ENCODE measurements around the gene HOOK2. TPM values are rescaled to one million over a fixed set of nuclear protein-coding genes. Genes with fewer than 3 reads are reported as not detected.
A peak's percentile ranks its signal among the peaks of the same experiment; 100 is the strongest.

Gene HOOK2
- total and polyA plus RNA-seq, 2 of the 13 experiments (the other 11 are each of a cell fraction or from before 2014, with no cell fraction given) = 9.2 to 12.9 TPM

DNA sequence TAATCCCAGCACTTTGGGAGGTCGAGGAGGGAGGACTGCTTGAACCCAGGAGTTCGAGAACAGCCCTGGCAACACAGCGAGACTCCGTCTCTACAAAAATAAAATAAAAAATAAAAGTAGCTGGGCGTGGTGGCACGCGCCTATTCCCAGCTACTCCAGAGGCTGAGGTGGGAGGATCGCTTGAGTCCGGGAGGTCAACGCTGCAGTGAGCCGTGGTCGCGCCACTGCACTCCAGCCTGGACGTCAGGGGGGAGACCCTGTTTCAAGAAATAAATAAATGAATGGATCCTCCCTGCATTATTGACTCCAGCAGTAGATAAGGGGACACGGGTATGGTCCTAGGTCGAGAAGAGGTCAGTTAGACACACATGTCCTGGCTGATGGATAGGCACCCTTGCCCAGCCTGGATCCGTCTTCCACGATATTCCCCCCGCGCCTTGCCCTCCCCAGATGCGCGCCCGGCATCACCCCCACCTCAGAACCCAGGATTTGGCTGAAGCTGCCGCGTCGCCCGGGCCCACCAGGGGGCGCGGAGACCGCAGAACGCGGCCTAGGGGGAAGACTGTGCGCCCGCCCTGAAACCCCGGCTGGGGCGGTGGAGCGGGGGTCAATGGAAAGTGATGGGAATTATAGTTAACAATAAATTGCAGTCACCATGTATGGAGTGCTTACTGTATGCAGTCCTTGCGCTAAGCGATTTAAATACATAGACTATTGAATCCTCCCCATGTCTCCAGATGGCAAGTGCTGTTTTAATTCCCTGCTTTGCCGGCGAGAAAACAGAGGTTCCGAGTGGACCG is 2.1 kb upstream of the HOOK2 start (continued):
- peak; percentile 91 for TF ChIP-seq PATZ1 (CRISPR knock-in tag; IDR thresholded peaks at IDR 0.05)
- TF ChIP-seq, protein P1, sequence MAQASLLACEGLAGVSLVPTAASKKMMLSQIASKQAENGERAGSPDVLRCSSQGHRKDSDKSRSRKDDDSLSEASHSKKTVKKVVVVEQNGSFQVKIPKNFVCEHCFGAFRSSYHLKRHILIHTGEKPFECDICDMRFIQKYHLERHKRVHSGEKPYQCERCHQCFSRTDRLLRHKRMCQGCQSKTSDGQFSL (CRISPR knock-in tag; IDR thresholded peaks at IDR 0.05) = 0 out of 2 replicates have a peak, but pooled peaks have one; percentile 31
- TF ChIP-seq ZNF839 (CRISPR knock-in tag; IDR thresholded peaks at IDR 0.05; ENCODE audit: borderline replicate concordance) = no peak
- TF ChIP-seq ARID2 (CRISPR knock-in tag; IDR thresholded peaks at IDR 0.05; ENCODE audit: borderline replicate concordance) = peak; percentile 48; the same call in 1 of the 2 replicates
- TF ChIP-seq HNF1B (CRISPR knock-in tag; IDR thresholded peaks at IDR 0.05) = peak; percentile 76
- TF ChIP-seq RXRB (CRISPR knock-in tag; IDR thresholded peaks at IDR 0.05; ENCODE audit: borderline replicate concordance) = 0 out of 2 replicates have a peak, but pooled peaks have one; percentile 15
- no peak for TF ChIP-seq MAF1 (CRISPR knock-in tag; IDR thresholded peaks at IDR 0.05; ENCODE audit: borderline replicate concordance)
- peak; percentile 37; the same call in 1 of the 2 replicates for TF ChIP-seq ZNF232 (CRISPR knock-in tag; IDR thresholded peaks at IDR 0.05; ENCODE audit: borderline replicate concordance)
- TF ChIP-seq ZNF317 (CRISPR knock-in tag; IDR thresholded peaks at IDR 0.05) = no peak
- TF ChIP-seq, protein P2, sequence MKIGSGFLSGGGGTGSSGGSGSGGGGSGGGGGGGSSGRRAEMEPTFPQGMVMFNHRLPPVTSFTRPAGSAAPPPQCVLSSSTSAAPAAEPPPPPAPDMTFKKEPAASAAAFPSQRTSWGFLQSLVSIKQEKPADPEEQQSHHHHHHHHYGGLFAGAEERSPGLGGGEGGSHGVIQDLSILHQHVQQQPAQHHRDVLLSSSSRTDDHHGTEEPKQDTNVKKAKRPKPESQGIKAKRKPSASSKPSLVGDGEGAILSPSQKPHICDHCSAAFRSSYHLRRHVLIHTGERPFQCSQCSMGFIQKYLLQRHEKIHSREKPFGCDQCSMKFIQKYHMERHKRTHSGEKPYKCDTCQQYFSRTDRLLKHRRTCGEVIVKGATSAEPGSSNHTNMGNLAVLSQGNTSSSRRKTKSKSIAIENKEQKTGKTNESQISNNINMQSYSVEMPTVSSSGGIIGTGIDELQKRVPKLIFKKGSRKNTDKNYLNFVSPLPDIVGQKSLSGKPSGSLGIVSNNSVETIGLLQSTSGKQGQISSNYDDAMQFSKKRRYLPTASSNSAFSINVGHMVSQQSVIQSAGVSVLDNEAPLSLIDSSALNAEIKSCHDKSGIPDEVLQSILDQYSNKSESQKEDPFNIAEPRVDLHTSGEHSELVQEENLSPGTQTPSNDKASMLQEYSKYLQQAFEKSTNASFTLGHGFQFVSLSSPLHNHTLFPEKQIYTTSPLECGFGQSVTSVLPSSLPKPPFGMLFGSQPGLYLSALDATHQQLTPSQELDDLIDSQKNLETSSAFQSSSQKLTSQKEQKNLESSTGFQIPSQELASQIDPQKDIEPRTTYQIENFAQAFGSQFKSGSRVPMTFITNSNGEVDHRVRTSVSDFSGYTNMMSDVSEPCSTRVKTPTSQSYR (CRISPR knock-in tag; IDR thresholded peaks at IDR 0.05; ENCODE audit: borderline replicate concordance) = peak; percentile 46; the same call in 1 of the 2 replicates
- peak; percentile 58; the same call in 1 of the 2 replicates for TF ChIP-seq HOXA3 (CRISPR knock-in tag; IDR thresholded peaks at IDR 0.05)
- TF ChIP-seq, protein P3, sequence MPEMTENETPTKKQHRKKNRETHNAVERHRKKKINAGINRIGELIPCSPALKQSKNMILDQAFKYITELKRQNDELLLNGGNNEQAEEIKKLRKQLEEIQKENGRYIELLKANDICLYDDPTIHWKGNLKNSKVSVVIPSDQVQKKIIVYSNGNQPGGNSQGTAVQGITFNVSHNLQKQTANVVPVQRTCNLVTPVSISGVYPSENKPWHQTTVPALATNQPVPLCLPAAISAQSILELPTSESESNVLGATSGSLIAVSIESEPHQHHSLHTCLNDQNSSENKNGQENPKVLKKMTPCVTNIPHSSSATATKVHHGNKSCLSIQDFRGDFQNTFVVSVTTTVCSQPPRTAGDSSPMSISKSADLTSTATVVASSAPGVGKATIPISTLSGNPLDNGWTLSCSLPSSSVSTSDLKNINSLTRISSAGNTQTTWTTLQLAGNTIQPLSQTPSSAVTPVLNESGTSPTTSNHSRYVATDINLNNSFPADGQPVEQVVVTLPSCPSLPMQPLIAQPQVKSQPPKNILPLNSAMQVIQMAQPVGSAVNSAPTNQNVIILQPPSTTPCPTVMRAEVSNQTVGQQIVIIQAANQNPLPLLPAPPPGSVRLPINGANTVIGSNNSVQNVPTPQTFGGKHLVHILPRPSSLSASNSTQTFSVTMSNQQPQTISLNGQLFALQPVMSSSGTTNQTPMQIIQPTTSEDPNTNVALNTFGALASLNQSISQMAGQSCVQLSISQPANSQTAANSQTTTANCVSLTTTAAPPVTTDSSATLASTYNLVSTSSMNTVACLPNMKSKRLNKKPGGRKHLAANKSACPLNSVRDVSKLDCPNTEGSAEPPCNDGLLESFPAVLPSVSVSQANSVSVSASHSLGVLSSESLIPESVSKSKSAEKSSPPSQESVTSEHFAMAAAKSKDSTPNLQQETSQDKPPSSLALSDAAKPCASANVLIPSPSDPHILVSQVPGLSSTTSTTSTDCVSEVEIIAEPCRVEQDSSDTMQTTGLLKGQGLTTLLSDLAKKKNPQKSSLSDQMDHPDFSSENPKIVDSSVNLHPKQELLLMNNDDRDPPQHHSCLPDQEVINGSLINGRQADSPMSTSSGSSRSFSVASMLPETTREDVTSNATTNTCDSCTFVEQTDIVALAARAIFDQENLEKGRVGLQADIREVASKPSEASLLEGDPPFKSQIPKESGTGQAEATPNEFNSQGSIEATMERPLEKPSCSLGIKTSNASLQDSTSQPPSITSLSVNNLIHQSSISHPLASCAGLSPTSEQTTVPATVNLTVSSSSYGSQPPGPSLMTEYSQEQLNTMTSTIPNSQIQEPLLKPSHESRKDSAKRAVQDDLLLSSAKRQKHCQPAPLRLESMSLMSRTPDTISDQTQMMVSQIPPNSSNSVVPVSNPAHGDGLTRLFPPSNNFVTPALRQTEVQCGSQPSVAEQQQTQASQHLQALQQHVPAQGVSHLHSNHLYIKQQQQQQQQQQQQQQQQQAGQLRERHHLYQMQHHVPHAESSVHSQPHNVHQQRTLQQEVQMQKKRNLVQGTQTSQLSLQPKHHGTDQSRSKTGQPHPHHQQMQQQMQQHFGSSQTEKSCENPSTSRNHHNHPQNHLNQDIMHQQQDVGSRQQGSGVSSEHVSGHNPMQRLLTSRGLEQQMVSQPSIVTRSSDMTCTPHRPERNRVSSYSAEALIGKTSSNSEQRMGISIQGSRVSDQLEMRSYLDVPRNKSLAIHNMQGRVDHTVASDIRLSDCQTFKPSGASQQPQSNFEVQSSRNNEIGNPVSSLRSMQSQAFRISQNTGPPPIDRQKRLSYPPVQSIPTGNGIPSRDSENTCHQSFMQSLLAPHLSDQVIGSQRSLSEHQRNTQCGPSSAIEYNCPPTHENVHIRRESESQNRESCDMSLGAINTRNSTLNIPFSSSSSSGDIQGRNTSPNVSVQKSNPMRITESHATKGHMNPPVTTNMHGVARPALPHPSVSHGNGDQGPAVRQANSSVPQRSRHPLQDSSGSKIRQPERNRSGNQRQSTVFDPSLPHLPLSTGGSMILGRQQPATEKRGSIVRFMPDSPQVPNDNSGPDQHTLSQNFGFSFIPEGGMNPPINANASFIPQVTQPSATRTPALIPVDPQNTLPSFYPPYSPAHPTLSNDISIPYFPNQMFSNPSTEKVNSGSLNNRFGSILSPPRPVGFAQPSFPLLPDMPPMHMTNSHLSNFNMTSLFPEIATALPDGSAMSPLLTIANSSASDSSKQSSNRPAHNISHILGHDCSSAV (CRISPR knock-in tag; IDR thresholded peaks at IDR 0.05; ENCODE audit: borderline replicate concordance) = no peak

Data from HepG2 (cell line).